GM21360 (cell line): ENCODE measurements around the gene TMEM80.

Experiments
- ATAC-seq: cut with Tn5 transposase; IDR thresholded peaks from one replicate; pipeline ENCODE4 v1.9.1; 2021; ENCODE audit warnings: mild to moderate bottlenecking, moderate library complexity; ENCODE audit not compliant: unreplicated experiment

Gene TMEM80

GRCh38 chr11:742571-743201 lies 47.1 kb downstream of the TMEM80 start:
- no peak for ATAC-seq

GRCh38 chr11:745428-745827 lies 49.8 kb downstream of the TMEM80 start:
- no peak for ATAC-seq

GRCh38 chr11:746289-747157 lies 50.9 kb downstream of the TMEM80 start:
- peak; percentile 2 for ATAC-seq

- peak; percentile 85 for ATAC-seq
These were observed 51.8 kb downstream of the TMEM80 start, which contains the start of gene TALDO1 for GRCh38 chr11:747158-748006. TSS of gene TALDO1 (plus strand) at chr11:747464. CDS start at chr11:747482, 18 bp downstream.

GRCh38 chr11:748007-748359 lies 52.4 kb downstream of the TMEM80 start:
- peak; percentile 21 for ATAC-seq

- ATAC-seq = no peak
These were observed 54.1 kb downstream of the TMEM80 start for GRCh38 chr11:749731-750130.
